NCI-H82 (cell line): Measurements from ENCODE around the gene TMEM198.
A peak's percentile ranks its signal among the peaks of the same experiment; 100 is the strongest.

ENCODE experiments used
- DNase-seq: peaks from one replicate; lab custom pipeline; 2025; lab: John Stamatoyannopoulos, UW

TMEM198 gene

GRCh38 chr2:219545295-219545942, 1.6 kb downstream of the TMEM198 start:
- DNase-seq = no peak

GRCh38 chr2:219545943-219546352, 2.1 kb downstream of the TMEM198 start:
- no peak for DNase-seq

GRCh38 chr2:219547621-219548020, 3.8 kb downstream of the TMEM198 start:
- no peak for DNase-seq

- DNase-seq = no peak
Observed at GRCh38 chr2:219548990-219549389, 5.2 kb downstream of the TMEM198 start.

GRCh38 chr2:219549619-219550018, 5.8 kb downstream of the TMEM198 start:
- DNase-seq = no peak

GRCh38 chr2:219551441-219552381, 7.9 kb downstream of the TMEM198 start:
- peak; percentile 87 for DNase-seq

- peak; percentile 92 for DNase-seq
Observed at GRCh38 chr2:219552382-219553167, 8.7 kb downstream of the TMEM198 start.

GRCh38 chr2:219553168-219553417, 9.3 kb downstream of the TMEM198 start:
- no peak for DNase-seq

GRCh38 chr2:219553463-219553963, 9.7 kb downstream of the TMEM198 start:
- DNase-seq = no peak

- DNase-seq = no peak
Observed at GRCh38 chr2:219554350-219554749, 10.5 kb downstream of the TMEM198 start.

- DNase-seq = no peak
Observed at GRCh38 chr2:219555956-219556355, 12.1 kb downstream of the TMEM198 start.

GRCh38 chr2:219556413-219556812, 12.6 kb downstream of the TMEM198 start:
- DNase-seq = no peak

- DNase-seq = no peak
Observed at GRCh38 chr2:219557320-219557719, 13.5 kb downstream of the TMEM198 start.

GRCh38 chr2:219557791-219558785, 14.3 kb downstream of the TMEM198 start:
- no peak for DNase-seq

- no peak for DNase-seq
Observed at GRCh38 chr2:219559156-219559915, 15.5 kb downstream of the TMEM198 start.

- DNase-seq = peak; percentile 26
Observed at GRCh38 chr2:219560037-219560892, 16.4 kb downstream of the TMEM198 start.

GRCh38 chr2:219560893-219561178, 17.0 kb downstream of the TMEM198 start:
- no peak for DNase-seq

- DNase-seq = peak; percentile 50
Observed at GRCh38 chr2:219561179-219562048, 17.6 kb downstream of the TMEM198 start.
